B cell (primary cell): ENCODE results near the gene ABHD12B.

ENCODE experiments used
- EZH2 ChIP-seq: IDR thresholded peaks from 2 replicates; pipeline ENCODE4 v1.6.1; 2012; ENCODE audit warnings: borderline replicate concordance, low read depth, mild to moderate bottlenecking, moderate library complexity, low read length; ENCODE audit not compliant: insufficient read depth, poor library complexity, severe bottlenecking
- TF ChIP-seq, protein P1 (sequence below): fragments of 200-600 bp; IDR thresholded peaks from one replicate; pipeline ENCODE4 v1.8.0; 2022; ENCODE audit warnings: antibody characterized with exemption, mild to moderate bottlenecking

DNA sequence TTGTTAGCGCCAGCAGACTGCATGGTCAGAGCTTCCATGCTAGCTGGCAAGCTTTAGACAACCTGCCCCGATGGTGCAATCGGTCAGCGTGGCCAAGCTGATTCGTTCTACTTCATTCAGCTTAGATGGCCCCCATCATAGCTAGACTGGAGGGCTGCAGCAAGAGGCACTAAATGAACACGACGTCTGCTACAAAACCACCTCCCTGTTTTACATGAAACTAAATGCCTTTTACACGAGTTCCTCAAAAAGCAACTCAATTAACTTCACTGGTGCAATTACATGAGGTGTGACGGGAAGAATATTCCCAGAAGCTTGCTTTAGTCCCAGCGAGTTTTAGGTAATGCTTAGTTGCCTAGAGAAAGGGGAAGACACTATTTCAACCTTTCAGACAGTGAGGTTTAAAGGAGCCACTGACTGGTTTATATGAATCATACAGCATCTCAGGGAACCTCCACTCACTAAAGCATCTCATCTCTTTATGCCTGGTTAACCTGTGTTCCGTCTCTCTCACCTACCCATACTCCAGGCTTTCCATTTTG is 49.3 kb upstream of the ABHD12B start:
- TF ChIP-seq EZH2, result no peak
- TF ChIP-seq, protein P1, sequence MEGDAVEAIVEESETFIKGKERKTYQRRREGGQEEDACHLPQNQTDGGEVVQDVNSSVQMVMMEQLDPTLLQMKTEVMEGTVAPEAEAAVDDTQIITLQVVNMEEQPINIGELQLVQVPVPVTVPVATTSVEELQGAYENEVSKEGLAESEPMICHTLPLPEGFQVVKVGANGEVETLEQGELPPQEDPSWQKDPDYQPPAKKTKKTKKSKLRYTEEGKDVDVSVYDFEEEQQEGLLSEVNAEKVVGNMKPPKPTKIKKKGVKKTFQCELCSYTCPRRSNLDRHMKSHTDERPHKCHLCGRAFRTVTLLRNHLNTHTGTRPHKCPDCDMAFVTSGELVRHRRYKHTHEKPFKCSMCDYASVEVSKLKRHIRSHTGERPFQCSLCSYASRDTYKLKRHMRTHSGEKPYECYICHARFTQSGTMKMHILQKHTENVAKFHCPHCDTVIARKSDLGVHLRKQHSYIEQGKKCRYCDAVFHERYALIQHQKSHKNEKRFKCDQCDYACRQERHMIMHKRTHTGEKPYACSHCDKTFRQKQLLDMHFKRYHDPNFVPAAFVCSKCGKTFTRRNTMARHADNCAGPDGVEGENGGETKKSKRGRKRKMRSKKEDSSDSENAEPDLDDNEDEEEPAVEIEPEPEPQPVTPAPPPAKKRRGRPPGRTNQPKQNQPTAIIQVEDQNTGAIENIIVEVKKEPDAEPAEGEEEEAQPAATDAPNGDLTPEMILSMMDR, result no peak
